Thyroid gland (tissue), 4 donors: Measurements from ENCODE around the gene CNOT1. TPM values are rescaled to one million over a fixed set of nuclear protein-coding genes. Genes with fewer than 3 reads are reported as not detected.

Experiments
- DNase-seq, 2 donors: peaks; one replicate each; pipeline ENCODE4 v3.0.0-alpha.2; 2019
- H3K27ac ChIP-seq, 3 donors: fragments of 200-600 bp; sonication (generic); 1 replicate in 2 of 3; 2 replicates in 1 of 3; pipeline ENCODE4 v1.5.1; 2016 to 2019; ENCODE audit warnings: mild to moderate bottlenecking in 1 of 3, moderate library complexity in 1 of 3
- H3K27me3 ChIP-seq: fragments of 200-600 bp; sonication (generic); one replicate; pipeline ENCODE4 v1.5.1; 2019
- H3K36me3 ChIP-seq, 2 donors: fragments of 200-600 bp; sonication (generic); one replicate each; pipeline ENCODE4 v1.5.1; 2016 to 2019
- H3K4me1 ChIP-seq, 2 donors: fragments of 200-600 bp; sonication (generic); one replicate each; pipeline ENCODE4 v1.5.1; 2017 to 2019
- H3K4me3 ChIP-seq, 3 donors: fragments of 200-600 bp; sonication (generic); replicated peaks in 1 of 3; 1 replicate in 2 of 3; 2 replicates in 1 of 3; pipeline ENCODE4 v1.5.1; 2016; ENCODE audit warnings: mild to moderate bottlenecking in 1 of 3
- H3K9me3 ChIP-seq: fragments of 200-600 bp; sonication (generic); one replicate; pipeline ENCODE4 v1.5.1; 2017
- POLR2A ChIP-seq, 2 donors: fragments of 450-650 bp; IDR thresholded peaks; one replicate each; pipeline ENCODE4 v1.6.1; 2017; ENCODE audit warnings: antibody characterized with exemption in 2 of 2, mild to moderate bottlenecking in 2 of 2, moderate library complexity in 1 of 2
- WGBS, 2 donors: methylation state at CpG; one replicate each; pipeline ENCODE4 v1.1.5; 2017; 5-methylcytosine and 5-hydroxymethylcytosine counted together
- intact Hi-C: fragments of 100-400 bp; cut with DNase I; formaldehyde crosslinking; loops from one replicate; pipeline ENCODE4 v1.15.1; 2023
- total RNA-seq, 4 donors: library from RNA; depleted of rRNA; stranded (reverse); fragments of >200 nt; gene quantifications; one replicate each; pipeline ENCODE4 v1.2.3, GENCODE V29; 2016
- TF ChIP-seq, protein P1 (sequence below), 6 experiments: fragments of 200-600 bp in 3 of 6; fragments of 450-650 bp in 3 of 6; sonication (generic) in 3 of 6; IDR thresholded peaks; one replicate each; pipeline ENCODE4 v1.5.1; 2016 to 2019; ENCODE audit warnings: antibody characterized with exemption in 6 of 6, mild to moderate bottlenecking in 2 of 6, inconsistent platforms in 1 of 6, moderate library complexity in 1 of 6

Gene CNOT1
- total RNA-seq, 4 donors from 2014 or later: 109 to 150 (median 133) TPM

DNA sequence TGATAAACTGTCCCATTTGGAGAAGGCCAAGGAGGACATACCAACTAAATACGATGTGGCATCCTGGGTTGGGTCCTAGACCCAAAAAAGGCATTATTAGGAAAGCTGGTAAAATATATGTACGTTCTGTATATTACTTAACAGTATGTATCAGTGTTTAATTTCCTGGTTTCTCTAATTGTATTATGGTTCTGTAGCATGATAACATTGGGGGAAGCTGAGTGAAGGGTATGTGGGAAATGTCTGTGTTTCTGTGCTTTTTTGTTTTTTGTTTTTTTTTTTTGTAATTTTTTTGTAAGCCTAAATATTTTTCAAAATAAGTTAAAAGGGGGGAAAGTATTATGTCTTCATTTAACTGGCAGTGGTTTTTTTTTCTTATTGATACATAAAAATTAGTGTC lies 151.2 kb downstream of the CNOT1 start:
- no peak for DNase-seq
- H3K36me3 ChIP-seq: no peaks in the 10 kb centered on the region
- 95% methylated on average over 2 of the region's 2 CpGs for WGBS, 2 donors
- H3K9me3 ChIP-seq: no peaks in the 10 kb centered on the region
- H3K27ac ChIP-seq: no peak overlapping the region
- H3K27me3 ChIP-seq: no peaks in the 10 kb centered on the region
- no peak for TF ChIP-seq POLR2A (IDR thresholded peaks at IDR 0.05)
- TF ChIP-seq, protein P1, sequence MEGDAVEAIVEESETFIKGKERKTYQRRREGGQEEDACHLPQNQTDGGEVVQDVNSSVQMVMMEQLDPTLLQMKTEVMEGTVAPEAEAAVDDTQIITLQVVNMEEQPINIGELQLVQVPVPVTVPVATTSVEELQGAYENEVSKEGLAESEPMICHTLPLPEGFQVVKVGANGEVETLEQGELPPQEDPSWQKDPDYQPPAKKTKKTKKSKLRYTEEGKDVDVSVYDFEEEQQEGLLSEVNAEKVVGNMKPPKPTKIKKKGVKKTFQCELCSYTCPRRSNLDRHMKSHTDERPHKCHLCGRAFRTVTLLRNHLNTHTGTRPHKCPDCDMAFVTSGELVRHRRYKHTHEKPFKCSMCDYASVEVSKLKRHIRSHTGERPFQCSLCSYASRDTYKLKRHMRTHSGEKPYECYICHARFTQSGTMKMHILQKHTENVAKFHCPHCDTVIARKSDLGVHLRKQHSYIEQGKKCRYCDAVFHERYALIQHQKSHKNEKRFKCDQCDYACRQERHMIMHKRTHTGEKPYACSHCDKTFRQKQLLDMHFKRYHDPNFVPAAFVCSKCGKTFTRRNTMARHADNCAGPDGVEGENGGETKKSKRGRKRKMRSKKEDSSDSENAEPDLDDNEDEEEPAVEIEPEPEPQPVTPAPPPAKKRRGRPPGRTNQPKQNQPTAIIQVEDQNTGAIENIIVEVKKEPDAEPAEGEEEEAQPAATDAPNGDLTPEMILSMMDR (IDR thresholded peaks at IDR 0.05): no peak
- H3K4me1 ChIP-seq: no peaks in the 10 kb centered on the region
- intact Hi-C loops: no loop called here
- no peak overlapping the region for H3K4me3 ChIP-seq

DNA sequence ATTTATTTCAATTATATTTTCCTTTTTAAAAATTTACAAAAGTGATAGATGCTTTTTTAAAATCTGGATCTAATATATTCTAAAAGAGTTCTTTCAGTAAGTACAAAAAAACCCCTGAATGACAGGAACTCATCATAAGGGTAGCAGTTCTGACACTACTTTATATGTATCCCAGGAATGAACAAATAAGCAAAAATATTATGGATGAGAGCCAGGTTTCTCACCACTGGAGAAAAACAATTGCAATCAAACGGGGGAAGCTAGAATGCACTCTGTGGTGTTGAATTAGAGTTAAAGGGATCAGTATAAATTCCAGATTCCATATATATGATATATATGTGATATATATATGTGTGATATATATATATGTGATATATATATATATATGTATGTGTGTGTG lies 152.8 kb downstream of the CNOT1 start:
- H3K27me3 ChIP-seq: no peaks in the 10 kb centered on the region
- intact Hi-C loops: no loop called here
- no peak for DNase-seq
- no peak for TF ChIP-seq POLR2A (IDR thresholded peaks at IDR 0.05)
- TF ChIP-seq, protein P1 (IDR thresholded peaks at IDR 0.05): no peak
- WGBS, 2 donors: 42 to 61% methylated on average over 1 of the region's 1 CpG
- H3K4me1 ChIP-seq: no peaks in the 10 kb centered on the region
- H3K36me3 ChIP-seq: no peaks in the 10 kb centered on the region
- no peaks in the 10 kb centered on the region for H3K9me3 ChIP-seq
- no peak overlapping the region for H3K27ac ChIP-seq
- no peak overlapping the region for H3K4me3 ChIP-seq

DNA sequence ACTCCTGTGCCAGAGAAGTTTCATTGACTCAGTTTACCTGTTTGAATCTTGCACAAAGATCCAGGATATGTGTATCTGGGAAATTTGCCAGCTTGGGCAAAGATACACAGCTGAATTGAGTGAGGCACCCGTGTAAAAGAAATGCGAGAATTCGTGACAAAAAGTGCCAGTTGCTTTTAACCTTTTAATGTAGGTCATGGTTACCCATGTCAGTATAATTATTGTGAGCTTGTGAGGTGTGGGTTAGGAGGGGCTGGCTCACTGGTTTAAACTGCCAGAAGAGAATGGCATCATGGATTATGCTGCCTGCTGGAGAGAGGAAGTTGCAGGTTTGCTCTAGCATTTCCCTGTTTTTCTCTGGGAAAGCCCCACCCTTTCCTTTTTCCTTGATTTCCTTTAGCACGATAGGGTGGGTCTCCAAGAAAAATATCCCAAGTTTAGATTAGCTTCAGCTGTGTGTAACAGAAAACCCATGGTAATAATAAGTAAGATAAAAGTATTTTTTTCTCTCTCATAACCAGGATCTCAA lies 154.5 kb downstream of the CNOT1 start:
- H3K36me3 ChIP-seq: no peaks in the 10 kb centered on the region
- H3K4me1 ChIP-seq: no peaks in the 10 kb centered on the region
- intact Hi-C loops: no loop called here
- no peaks in the 10 kb centered on the region for H3K27me3 ChIP-seq
- no peak overlapping the region for H3K4me3 ChIP-seq
- peak overlapping the region in 1 of 3 donors; percentile 24 for H3K27ac ChIP-seq
- no peak for TF ChIP-seq POLR2A (IDR thresholded peaks at IDR 0.05)
- no peak for DNase-seq
- 53 to 62% methylated on average over 4 of the region's 4 CpGs for WGBS, 2 donors
- H3K9me3 ChIP-seq: no peaks in the 10 kb centered on the region

DNA sequence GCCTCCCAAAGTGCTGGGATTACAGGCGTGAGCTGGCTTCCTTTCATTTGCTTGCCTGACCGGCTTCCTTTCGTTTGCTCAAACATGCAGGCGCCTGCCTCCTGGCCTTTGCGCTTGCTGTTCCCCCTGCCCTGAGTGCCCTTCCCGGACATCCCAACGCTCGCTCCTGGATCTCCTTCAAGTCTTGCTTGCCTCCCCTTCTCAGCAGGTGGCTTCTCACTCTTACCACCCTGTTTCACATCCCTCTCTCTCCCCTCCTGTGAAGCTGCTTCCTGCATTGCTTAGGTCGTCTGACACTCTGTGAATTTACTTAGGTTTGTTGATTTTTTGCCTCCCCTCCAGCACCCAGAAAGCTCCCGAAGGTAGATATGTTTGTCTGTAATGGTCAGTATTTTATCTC lies 155.3 kb downstream of the CNOT1 start:
- WGBS, 2 donors: 61 to 64% methylated on average over 10 of the region's 10 CpGs
- intact Hi-C loops: no loop called here

DNA sequence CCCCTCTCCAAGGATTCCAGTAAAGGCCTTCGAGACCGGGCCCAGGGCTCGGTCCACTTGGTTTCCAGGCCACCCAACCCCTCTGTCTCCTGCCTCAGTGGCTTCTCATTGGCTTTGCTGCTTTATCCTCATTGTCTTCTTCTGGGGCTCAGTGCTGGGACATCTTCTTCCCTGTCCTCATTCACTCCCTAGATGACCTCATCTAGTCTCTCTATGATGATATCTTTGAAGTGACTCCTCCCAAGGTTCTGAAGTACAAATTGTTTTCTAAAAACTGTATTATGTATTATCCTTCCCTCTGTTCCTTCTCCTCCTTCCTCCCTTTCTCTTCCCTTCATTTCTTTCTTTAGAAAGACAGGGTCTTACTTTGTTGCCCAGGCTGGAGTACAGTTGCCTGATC lies 156.8 kb downstream of the CNOT1 start:
- intact Hi-C loops: no loop called here
- Histone ChIP-seq H3K36me3 (no peaks in the 10 kb centered on the region), H3K27ac (no peak overlapping the region), H3K4me1 (no peaks in the 10 kb centered on the region), H3K4me3 (no peak overlapping the region), H3K27me3 (no peaks in the 10 kb centered on the region), H3K9me3 (no peaks in the 10 kb centered on the region)
- DNase-seq: no peak
- no peak for TF ChIP-seq POLR2A (IDR thresholded peaks at IDR 0.05)
- TF ChIP-seq, protein P1 (IDR thresholded peaks at IDR 0.05): no peak
- 90 to 95% methylated on average over 3 of the region's 3 CpGs for WGBS, 2 donors

More for the DNA sequence above, 155.3 kb downstream of the CNOT1 start:
- no peak for DNase-seq
- no peaks in the 10 kb centered on the region for H3K36me3 ChIP-seq
- H3K27ac ChIP-seq: no peak overlapping the region
- no peak for TF ChIP-seq POLR2A (IDR thresholded peaks at IDR 0.05)
- TF ChIP-seq, protein P1 (IDR thresholded peaks at IDR 0.05): no peak
- no peaks in the 10 kb centered on the region for H3K27me3 ChIP-seq
- no peaks in the 10 kb centered on the region for H3K4me1 ChIP-seq
- no peaks in the 10 kb centered on the region for H3K9me3 ChIP-seq
- H3K4me3 ChIP-seq: no peak overlapping the region

DNA sequence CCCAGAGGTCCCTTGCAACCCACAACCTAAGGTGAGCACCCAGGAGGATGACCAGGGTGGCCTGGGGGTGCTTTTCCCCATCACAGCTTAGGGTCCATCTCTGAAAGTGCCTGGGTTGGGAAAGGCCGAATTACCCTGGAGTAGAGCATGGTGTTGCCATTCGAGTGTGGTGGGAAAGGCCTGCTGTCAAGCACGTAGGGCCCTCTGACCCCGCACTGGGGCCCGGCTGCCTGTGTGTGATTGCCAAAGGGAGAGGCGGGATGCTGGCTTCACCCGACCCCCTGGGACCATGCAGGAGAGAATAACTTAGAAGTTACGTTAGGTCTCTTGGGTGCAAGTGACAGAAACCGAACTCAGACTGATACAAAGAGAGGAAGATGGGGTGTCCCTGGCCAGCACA lies 157.4 kb downstream of the CNOT1 start:
- no peak for TF ChIP-seq POLR2A (IDR thresholded peaks at IDR 0.05)
- TF ChIP-seq, protein P1 (IDR thresholded peaks at IDR 0.05): no peak
- H3K4me3 ChIP-seq: no peak overlapping the region
- no peak for DNase-seq
- WGBS, 2 donors: 85 to 89% methylated on average over 3 to 9 of the region's 9 CpGs
- intact Hi-C loops: no loop called here
- no peaks in the 10 kb centered on the region for H3K4me1 ChIP-seq
- no peaks in the 10 kb centered on the region for H3K9me3 ChIP-seq
- H3K27ac ChIP-seq: no peak overlapping the region
- no peaks in the 10 kb centered on the region for H3K36me3 ChIP-seq
- H3K27me3 ChIP-seq: no peaks in the 10 kb centered on the region
